Pulmonary artery endothelial cell (primary cell): ENCODE data around the gene DCAKD. TPM values are rescaled to one million over a fixed set of nuclear protein-coding genes. Genes with fewer than 3 reads are reported as not detected.
"Not testable (repeated sequence)": the region's sequence is repeated elsewhere in the genome, so short reads cannot be mapped to it uniquely, and the experiment has no call there.

ENCODE experiments used
- DNase-seq: peaks from one replicate; pipeline ENCODE4 v3.0.0-alpha.2; 2011; ENCODE audit warnings: low read depth, low spot score
- total RNA-seq: library from RNA; depleted of rRNA; stranded (reverse); fragments of >200 nt; gene quantifications from 2 replicates; pipeline ENCODE4 v1.2.3, GENCODE V29; 2014

Gene DCAKD
- total RNA-seq, 1 donor from 2014 or later = 20.9 TPM

DNA sequence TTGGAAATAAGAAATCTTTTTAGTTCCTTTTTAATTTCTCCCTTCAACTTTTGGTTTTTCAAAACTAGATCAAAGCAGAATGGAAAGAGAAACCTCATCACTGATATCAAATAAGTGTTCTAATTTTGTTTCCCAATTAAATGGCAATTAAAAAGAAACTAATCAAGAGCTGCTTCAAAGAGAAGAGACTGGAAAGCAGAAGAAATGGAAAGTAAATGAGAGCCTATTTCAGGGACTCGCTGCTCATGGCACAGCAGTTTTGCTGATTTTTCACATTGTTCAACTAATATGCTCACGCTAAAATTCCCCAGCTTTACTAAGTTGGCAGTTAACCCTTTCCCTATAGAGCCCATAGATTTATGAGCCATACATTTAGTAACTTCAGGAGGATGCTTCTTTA is 16.2 kb upstream of the DCAKD start:
- no peak for DNase-seq

DNA sequence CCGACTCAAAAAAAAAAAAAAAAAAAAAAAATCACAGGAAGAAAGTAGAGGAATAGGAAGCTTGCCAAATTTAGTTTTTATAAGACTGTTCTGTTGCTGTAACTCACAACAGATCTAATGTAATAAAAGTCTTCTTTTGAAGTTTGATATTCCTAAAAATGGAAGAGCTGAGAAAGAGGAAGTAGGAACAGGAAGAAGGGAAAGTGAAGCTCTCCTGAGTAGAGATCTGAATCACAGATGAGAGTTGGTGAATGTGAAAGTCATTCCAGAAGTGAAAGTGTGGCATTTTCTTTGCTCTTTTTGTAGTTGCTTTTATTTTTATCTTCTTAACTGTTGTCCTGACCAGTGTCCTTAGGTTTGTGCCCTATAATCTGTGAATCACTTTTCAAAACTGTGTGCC is 11.8 kb upstream of the DCAKD start:
- DNase-seq = no peak

DNA sequence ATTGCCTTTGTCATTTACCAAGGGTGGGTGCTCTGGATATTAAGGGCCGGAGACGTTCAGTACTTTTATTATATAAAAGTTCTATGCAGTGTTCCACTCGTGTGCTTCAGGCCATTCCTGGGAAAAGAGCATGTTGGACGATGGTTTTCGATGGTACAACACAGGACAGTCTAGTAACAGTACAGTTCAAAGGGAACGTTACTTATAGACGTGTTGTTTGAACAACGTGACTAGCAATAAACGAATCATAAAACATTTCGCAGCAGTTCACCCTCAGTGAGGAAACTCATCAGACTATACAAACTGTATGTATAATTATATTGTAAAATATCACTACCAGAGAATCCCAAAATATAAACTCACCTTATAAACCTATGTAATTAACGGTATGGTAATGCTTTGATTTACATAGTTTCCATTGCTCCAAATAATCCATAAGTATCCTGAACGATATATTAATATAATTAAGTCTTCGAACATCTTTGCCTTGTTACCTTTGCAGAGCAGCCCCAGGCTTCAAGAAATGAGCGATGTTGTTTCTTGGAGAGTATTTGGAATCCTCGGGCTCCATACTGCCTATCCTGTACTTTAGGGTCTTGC is 10.3 kb upstream of the DCAKD start:
- DNase-seq = no peak

DNA sequence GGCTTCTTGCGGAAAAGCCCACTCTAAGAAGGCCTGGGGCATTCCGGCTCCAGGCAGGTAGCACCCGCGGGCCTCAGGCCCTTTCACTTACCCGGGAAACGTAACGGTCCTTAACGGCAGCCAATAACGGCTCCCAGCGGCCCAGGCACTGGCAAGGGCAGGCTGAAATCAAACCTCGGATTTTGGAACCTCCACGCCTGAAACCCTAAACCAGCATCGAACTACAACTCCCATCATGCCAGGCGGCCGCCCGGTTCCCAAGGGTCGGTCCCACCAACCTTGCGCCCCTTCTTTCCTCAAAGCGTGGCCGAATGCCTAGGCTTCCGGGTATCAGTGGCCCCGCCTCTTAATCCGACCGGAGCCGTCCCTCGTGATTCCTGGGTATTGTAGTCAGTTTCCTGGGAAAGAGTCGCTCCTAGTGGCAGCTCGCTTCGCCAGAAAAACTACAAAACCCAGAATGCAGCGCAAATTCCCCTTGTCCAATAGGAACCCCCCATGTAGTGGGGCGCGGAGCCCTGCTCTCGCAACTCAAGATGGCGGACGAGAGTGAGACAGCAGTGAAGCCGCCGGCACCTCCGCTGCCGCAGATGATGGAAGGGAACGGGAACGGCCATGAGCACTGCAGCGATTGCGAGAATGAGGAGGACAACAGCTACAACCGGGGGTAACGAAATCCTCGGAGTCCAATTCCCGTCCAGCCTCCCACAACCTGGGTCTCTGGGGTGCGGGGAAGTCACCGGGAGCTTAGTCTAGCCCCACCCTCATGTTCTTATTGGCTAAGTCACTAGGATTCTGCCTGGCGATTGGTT is 9.6 kb upstream of the DCAKD start, which contains the start of gene NMT1:
TSS of gene NMT1 (plus strand) at position 521 of the 809 bp plus-strand sequence. CDS start at position 534, 13 bp downstream.
- DNase-seq = peak; percentile 99

DNA sequence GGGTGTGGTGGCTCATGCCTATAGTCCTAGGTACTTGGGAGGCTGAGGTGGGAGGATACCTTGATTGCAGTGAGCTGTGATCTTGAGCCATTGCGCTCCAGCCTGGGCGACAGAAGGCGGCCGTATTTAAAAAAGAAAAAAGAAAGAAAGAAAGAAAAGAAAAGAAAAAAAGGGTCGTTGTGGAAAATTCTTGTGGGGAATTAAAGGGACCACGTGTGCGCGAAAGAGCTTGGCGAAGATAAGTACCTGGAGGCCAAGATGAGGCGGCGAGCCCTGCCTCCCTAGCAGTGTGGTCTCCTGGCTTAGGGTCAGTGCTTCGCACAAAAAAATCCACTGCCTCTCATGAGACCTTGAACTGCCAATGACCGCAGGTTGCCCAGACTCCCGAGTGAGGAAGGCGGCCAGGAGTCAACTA is 9.0 kb upstream of the DCAKD start:
- DNase-seq = no peak

DNA sequence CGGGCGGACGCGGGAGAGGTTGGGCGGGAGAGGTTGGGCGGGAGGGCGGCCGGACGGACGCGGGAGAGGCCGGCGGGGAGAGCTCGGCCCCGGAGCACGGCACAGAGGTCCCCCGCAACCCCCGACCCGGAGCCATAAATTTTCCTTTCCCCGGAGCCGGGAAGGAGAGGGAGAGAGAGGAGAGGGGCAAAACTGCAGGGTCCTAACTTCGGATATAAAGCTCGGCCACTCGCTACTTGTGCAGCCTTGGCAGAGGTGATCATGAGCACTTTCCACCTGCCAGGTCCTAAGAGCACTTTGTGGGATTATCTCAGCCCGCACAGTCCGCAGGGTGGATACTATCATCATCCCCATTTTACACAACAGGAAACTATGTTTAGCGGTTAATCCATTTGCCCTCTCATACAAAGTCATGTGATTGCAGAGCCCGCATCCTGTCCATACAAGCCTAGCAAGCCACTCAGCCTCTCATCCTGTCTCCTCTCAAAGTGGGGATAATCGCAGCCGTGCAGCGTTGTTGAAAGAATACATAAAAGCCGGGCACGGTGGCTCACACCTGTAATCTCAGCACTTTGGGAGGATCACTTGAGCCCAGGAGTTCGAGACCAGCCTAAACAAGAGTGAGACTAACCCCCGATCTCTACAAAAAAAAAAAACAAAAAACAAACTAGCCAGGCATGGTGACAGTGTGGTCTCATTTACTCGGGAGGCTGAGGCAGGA is 780 bp upstream of the DCAKD start:
- no peak for DNase-seq

DNA sequence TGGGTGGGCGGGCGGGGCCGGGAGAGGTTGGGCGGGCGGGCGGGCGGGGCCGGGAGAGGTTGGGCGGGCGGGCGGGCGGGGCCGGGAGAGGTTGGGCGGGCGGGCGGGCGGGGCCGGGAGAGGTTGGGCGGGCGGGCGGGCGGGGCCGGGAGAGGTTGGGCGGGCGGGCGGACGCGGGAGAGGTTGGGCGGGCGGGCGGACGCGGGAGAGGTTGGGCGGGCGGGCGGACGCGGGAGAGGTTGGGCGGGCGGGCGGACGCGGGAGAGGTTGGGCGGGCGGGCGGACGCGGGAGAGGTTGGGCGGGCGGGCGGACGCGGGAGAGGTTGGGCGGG is 254 bp upstream of the DCAKD start:
- DNase-seq = not testable (repeated sequence)

DNA sequence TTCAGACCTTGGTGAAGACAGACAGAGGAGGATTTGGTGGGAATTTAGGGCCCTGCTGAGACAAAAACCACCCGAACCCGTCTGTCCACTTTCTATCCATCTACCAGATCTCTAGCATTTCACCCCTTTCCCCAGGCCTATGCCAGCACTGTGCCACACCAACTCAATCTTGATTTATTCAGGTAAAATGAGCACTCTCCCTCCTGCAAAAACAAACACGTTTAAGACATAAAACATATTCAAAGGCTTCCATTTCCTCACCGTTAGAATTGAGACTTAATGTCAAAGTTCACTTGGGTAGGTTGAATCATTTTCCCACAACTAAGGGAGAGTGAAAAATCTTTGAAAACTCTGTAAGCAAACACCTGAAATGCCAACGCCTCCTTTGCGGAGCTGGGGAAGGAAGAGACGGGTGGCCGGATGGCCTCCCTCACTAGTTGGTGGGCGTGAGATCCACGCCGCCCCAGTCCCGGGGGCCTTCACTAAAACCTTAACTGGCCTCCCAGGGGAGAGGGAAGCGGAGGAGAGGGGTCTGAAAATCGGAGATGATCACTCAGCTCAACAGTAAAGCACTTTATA is 862 bp downstream of the DCAKD start:
- no peak for DNase-seq

DNA sequence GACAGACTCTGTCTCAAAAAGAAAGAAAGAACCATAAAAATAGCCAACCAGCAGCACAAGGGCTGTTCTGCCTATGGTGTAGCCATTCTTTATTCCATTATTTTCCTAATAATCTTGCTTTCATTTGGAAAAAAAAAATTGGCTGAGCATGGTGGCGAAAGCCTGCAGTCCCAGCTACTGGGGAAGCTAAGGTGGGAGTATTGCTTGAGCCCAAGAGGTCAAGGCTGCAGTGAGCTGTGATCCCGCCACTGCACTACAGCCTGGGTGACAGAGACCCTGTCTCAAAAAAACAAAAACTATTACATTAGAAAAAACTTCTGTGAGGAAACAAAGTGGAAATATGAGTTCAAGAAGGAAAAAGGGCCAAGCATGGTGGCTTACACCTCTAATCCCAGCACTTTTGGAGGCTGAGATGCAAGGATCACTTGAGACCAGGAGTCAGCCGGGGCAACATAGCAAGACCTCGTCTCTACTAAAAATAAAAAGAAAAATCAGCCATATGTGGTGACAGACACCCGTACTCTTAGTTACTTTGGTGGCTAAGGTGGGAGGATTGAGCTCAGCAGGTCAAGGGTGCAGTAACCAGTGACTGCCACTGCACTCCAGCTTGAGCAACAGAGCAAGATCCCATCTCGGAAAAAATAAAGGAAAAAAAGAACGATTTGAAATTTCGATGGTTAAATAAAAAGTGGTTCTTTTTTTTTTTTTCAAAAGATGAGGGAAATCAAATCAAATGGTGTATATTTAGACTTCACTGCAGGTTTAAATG is 2.5 kb downstream of the DCAKD start:
- no peak for DNase-seq

DNA sequence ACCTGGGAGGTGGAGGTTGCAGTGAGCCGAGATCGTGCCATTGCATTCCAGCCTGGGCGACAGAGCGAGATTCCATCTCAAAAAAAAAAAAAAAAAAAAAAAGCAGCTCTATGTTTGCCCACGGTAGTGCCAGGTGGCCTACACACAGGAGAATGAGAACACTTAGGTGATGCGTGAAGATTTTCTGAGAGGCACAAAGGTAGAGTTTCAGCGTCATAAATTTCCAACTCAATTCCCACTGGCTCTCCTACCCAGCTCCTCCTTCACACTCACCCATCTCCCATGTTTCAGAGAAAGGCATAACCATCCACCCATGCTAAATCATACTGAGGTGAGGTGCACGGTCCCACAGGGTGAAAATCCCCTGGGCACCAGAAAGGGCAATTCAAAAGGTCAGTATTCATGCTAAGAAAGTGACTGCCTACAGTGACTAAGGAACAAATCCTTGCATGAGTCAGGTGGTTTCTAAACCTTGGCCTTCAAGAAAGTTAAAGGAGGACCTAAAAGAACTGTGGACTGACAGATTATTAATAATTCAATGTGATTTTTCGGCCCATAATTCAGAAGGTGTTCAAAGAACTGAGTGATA is 4.8 kb downstream of the DCAKD start:
- DNase-seq = no peak

DNA sequence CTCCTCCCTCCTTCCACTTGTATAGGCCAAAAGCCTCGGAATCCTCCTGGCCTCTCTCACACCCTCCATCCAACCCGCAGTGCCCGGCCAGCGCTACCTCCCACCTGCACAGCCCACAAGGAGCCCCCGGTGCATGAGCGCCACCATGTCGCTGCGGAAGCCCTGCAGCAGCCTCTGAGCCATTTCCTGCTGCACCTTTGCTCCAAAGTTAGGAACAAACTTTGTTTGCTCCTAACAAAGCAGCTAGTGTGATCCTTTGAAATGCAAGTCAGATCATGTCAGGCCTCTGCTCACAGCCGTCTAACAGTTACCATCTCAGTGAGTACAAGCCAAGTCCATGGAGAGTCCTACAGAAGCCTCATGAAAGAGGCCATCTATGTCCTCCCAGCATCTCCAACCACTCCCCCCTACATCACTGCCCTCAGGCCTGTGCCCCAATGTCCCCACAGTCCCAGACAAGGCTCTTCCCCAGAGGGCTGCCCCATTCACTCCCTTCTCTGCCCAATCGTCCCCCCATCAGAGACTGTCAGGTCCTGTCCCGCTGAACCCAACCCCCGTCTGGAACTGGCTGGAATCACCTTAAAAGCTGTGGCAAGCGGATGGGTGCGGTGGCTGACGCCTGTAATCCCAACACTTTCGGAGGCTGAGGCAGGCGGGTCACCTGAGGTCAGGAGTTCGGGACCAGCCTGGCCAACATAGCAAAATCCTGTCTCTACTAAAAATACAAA is 7.5 kb downstream of the DCAKD start:
- no peak for DNase-seq

DNA sequence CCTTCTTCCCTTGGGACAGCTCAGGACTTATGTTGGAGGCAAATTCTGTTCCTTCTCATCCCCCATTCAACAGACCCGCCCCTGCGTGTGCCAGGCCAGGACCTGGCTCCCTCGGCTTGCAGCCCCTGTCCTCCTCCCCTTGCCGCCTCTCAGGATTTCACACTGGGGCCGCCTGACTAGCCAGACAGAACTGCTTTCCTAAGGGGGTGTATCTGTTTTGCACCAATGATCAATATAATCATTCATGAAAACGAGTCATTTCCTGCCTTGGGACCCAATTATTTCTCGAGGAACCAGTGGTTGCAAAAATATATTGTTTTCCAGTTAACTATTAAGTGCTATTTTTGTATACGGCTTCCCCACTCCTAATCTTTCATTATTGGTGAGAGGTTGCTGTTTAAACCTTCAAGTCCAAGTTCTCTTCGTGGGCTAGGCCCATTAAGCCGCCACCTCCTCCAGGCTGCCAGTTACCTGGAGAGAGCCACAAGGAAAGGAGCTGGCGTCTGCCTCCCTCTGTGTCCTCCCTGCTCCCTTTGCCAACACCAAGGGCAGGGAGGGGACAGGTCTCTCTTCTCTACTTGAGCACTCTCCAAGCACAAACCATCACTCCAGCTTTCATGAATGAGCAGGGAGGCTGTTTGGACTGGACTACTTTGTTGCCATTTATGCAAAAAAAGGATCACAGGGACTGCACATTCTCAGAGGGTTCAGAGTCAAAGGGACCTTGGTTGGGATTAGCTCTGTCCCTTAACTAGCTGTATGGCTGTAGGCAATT is 8.9 kb downstream of the DCAKD start:
- no peak for DNase-seq

DNA sequence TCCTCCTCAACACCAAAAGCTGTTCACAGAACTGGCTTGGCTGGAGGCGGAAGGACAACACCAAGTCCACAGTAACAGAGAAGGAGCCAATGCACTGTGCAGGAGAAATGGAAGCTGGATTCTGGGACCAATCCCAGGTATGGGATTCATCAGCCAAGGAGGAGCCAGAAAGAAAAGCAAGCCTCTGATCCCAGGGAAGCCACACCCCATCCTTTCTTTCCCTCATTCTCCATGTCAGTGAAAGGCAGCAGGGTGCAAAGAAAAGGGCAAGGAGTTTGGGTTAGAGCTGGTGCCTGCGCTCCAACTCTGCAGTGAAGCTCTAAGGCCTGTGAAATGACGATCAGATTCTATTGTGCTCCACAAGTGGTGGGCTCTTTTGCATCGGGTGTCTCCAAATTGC is 11.0 kb downstream of the DCAKD start:
- no peak for DNase-seq

DNA sequence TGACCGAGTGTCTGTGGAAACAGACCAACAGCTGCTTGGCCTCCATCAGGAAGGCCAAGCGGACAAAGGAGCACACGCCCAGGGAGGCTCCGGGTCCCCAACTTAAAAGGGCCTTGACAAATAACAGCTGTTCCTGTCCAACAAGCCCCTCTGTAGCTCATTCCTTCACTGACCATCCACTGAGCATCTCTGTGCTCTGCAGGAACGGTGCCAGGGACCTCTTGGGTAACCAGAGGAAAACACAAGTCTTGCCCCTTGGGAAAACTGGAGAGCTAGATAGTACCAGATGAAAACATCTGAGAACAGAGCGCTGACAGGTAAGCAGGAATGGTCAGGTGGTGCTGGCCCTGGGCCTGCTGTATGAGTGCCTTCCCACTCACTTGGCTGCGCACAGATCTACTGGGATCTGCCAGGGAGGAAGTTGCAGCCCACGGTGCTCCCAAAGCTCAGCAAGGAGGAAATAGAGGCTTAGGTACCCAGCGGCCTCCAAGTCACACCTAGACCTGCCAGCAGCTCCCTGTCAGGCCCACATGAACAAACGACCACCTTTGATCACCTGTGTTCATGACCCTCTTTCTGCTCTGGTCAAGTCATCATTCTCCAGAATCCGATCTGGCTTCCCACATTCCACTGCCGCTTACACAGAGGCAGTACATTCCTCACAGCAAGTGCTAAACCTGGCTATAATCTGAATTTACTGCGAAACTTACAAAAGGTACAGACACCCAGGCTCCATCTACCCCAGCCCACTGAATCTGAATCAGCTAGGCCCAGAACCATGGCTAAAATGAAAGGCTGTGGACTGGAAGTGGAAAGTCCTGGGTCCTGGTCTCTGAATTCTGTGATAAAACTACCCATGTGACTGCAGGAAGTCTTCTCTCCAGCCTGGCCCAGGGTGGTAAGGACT is 12.5 kb downstream of the DCAKD start:
- no peak for DNase-seq

DNA sequence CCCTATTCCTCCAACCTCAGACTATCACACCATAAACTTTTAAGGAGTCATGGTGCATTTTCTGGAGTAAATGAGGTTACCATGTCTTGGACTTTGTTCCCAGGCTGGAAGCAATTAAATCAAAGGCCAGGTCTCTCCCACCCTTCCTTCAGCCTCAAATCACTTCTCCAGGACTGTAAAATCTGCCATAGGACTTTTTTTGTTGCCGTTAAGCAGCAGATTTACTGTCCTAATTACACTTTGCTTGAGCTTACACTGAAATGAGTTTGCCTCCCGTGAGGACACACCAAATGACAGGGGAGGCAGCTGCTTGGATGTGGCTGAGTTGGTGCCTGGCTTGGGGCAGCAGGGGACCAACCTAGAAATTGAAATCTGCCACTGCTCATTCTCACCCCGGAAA is 14.7 kb downstream of the DCAKD start:
- DNase-seq = no peak

DNA sequence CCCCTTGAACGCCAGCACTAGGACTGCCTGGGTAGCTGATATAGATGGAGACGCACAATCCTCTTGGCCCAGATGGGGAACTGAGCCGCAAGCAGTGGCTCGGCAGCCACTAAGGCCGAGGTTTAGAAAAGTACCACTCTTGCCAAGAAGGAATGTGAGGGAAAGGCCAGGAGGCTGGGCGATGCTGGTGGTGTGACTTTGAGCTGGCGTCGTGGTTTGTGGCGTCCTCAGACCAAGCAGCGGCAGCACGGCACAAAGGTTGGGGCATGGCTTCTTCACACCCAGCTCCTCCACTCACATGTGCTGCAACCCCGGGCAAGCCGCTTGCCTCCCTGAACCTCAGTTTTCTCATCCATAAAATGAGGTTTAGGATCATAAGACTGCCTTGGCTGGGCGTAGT is 15.6 kb downstream of the DCAKD start:
- DNase-seq = no peak

DNA sequence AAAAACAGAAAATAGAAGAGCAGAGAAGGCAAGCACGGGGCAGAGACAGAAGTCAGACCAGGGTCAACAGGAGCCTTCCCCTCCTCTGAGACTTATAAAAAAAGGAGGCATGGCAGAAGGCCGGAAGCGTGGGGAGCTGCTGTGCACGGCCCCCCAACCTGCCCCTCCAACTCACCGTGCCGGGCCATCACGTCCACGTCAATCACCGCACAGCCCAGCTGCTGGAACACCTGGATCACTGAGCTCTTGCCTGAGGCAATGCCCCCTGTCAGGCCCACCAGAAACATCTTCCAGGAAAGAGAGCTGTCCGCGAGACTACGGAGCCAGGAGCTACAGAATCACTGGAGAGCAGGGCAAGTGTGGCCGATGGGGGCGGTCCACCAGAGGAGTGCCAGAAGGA is 16.8 kb downstream of the DCAKD start:
- no peak for DNase-seq

DNA sequence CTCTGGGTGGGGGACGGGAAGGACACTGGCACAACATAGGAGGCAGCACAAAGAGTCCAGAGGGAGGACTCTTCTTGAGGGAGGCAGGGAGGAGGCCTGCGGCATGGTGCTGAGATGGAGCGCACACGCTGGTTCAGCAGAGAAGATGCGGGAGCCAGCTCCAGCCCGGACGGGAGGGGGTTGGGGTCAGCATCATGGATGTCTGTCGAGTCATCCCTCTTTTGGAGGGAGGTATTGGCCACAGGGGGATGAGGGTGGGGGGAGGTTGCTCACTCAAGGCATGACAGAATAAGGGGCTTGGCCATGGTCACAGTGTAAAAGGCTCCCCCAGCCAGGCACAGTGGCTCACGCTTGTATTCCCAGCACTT is 19.3 kb downstream of the DCAKD start:
- DNase-seq = no peak
